A549 (cell line): Measurements from ENCODE around the gene CD99.

Source experiments
- BHLHE40 ChIP-seq: IDR thresholded peaks from 2 replicates; pipeline ENCODE4 v1.6.1; 2012; ENCODE audit warnings: low read depth, low read length, inconsistent platforms
- CBX2 ChIP-seq: fragments of 200-600 bp; sonication (generic); IDR thresholded peaks from 2 replicates; pipeline ENCODE4 v1.6.1; 2016; ENCODE audit warnings: low read depth, mild to moderate bottlenecking, borderline replicate concordance
- CBX8 ChIP-seq: fragments of 200-600 bp; sonication (generic); IDR thresholded peaks from 2 replicates; pipeline ENCODE4 v1.6.1; 2016
- HDAC2 ChIP-seq: fragments of 200-600 bp; sonication (generic); IDR thresholded peaks from 2 replicates; pipeline ENCODE4 v1.6.1; 2016
- JUN ChIP-seq, 2 experiments: fragments of >200 bp; sonication (Bioruptor Twin); formaldehyde crosslinking; IDR thresholded peaks; 2 replicates in 1 of 2; 3 replicates in 1 of 2; pipeline ENCODE4 v1.6.1; 2016 to 2017
- POLR2A ChIP-seq: IDR thresholded peaks from 2 replicates; pipeline ENCODE4 v1.6.1; 2012; ENCODE audit warnings: mild to moderate bottlenecking, low read length
- RCOR1 ChIP-seq: fragments of 150-350 bp; IDR thresholded peaks from 2 replicates; pipeline ENCODE4 v1.6.1; 2014; ENCODE audit warnings: antibody characterized with exemption, low read length, low read depth
- RNF2 ChIP-seq: fragments of 200-600 bp; sonication (generic); IDR thresholded peaks from 2 replicates; pipeline ENCODE4 v1.6.1; 2016; ENCODE audit warnings: low read depth, mild to moderate bottlenecking, antibody characterized with exemption, moderate library complexity, borderline replicate concordance
- TF ChIP-seq, protein P1 (sequence below): fragments of >200 bp; sonication (Bioruptor Twin); formaldehyde crosslinking; IDR thresholded peaks from 3 replicates; pipeline ENCODE4 v1.5.1; 2016
- TF ChIP-seq, protein P2 (sequence below): IDR thresholded peaks from 2 replicates; pipeline ENCODE4 v1.6.1; 2012
- TF ChIP-seq, protein P3 (sequence below): fragments of 200-600 bp; sonication (generic); IDR thresholded peaks from 2 replicates; pipeline ENCODE4 v1.6.1; 2016; ENCODE audit warnings: antibody characterized with exemption, mild to moderate bottlenecking, moderate library complexity

DNA sequence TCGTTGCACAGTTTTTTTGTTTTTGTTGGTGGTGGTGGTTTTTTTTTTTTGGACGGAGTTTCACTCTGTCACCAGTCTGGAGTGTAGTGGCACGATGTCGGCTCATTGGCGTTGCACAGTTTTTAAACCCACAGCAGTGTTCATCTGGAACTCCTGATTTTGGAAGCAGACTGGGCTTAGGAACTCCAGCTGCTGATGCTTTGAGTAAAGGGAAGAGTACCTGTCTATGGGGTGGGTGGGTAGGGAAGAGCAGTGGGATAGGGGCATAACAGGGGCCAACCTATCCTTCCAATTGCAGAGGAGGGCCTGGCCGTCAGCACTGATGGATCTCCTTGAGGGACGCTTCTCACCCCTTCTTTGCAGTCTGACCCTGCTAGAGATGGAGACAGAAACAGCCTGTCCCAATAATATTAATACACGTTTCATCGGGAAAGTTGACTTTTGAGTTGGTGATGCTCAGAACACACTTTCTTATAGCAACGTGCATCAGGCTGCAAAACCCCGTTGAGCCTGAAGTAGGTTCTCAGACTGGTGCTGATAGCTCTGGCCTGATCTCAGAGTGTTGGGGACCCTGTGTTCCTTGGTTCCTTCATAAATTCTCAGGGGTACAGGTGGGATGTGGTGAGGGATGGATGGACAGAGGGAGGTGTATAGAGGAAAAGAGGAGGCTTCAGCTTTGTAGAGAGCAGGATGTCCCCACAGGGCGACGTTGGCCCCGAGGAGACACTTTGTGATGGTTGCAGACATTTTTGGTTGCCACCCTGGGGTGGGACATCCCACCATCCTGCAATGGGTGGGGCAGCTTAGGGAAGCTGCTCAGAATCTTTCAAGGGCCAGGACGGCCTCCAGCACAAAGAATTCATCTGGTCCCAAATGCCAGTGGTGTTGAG lies 2.3 kb downstream of the CD99 start:
- TF ChIP-seq, protein P1, sequence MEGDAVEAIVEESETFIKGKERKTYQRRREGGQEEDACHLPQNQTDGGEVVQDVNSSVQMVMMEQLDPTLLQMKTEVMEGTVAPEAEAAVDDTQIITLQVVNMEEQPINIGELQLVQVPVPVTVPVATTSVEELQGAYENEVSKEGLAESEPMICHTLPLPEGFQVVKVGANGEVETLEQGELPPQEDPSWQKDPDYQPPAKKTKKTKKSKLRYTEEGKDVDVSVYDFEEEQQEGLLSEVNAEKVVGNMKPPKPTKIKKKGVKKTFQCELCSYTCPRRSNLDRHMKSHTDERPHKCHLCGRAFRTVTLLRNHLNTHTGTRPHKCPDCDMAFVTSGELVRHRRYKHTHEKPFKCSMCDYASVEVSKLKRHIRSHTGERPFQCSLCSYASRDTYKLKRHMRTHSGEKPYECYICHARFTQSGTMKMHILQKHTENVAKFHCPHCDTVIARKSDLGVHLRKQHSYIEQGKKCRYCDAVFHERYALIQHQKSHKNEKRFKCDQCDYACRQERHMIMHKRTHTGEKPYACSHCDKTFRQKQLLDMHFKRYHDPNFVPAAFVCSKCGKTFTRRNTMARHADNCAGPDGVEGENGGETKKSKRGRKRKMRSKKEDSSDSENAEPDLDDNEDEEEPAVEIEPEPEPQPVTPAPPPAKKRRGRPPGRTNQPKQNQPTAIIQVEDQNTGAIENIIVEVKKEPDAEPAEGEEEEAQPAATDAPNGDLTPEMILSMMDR: no peak
- TF ChIP-seq, protein P2, sequence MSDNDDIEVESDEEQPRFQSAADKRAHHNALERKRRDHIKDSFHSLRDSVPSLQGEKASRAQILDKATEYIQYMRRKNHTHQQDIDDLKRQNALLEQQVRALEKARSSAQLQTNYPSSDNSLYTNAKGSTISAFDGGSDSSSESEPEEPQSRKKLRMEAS: no peak
- TF ChIP-seq POLR2A: no peak
- TF ChIP-seq CBX2: no peak
- no peak for TF ChIP-seq RCOR1
- TF ChIP-seq, protein P3, sequence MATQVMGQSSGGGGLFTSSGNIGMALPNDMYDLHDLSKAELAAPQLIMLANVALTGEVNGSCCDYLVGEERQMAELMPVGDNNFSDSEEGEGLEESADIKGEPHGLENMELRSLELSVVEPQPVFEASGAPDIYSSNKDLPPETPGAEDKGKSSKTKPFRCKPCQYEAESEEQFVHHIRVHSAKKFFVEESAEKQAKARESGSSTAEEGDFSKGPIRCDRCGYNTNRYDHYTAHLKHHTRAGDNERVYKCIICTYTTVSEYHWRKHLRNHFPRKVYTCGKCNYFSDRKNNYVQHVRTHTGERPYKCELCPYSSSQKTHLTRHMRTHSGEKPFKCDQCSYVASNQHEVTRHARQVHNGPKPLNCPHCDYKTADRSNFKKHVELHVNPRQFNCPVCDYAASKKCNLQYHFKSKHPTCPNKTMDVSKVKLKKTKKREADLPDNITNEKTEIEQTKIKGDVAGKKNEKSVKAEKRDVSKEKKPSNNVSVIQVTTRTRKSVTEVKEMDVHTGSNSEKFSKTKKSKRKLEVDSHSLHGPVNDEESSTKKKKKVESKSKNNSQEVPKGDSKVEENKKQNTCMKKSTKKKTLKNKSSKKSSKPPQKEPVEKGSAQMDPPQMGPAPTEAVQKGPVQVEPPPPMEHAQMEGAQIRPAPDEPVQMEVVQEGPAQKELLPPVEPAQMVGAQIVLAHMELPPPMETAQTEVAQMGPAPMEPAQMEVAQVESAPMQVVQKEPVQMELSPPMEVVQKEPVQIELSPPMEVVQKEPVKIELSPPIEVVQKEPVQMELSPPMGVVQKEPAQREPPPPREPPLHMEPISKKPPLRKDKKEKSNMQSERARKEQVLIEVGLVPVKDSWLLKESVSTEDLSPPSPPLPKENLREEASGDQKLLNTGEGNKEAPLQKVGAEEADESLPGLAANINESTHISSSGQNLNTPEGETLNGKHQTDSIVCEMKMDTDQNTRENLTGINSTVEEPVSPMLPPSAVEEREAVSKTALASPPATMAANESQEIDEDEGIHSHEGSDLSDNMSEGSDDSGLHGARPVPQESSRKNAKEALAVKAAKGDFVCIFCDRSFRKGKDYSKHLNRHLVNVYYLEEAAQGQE: no peak
- no peak for TF ChIP-seq BHLHE40
- no peak for TF ChIP-seq JUN (IDR thresholded peaks at IDR 0.05)
- TF ChIP-seq RNF2: no peak
- TF ChIP-seq HDAC2: no peak
- TF ChIP-seq CBX8: no peak
